HG03025 (cell line): ENCODE data around the gene TRAPPC10.
"Not testable (repeated sequence)": the region's sequence is repeated elsewhere in the genome, so short reads cannot be mapped to it uniquely, and the experiment has no call there.

Experiments
- ATAC-seq: cut with Tn5 transposase; IDR thresholded peaks from one replicate; pipeline ENCODE4 v1.9.1; 2021; ENCODE audit warnings: mild to moderate bottlenecking, moderate library complexity; ENCODE audit not compliant: unreplicated experiment, low FRiP score

The TRAPPC10 gene

DNA sequence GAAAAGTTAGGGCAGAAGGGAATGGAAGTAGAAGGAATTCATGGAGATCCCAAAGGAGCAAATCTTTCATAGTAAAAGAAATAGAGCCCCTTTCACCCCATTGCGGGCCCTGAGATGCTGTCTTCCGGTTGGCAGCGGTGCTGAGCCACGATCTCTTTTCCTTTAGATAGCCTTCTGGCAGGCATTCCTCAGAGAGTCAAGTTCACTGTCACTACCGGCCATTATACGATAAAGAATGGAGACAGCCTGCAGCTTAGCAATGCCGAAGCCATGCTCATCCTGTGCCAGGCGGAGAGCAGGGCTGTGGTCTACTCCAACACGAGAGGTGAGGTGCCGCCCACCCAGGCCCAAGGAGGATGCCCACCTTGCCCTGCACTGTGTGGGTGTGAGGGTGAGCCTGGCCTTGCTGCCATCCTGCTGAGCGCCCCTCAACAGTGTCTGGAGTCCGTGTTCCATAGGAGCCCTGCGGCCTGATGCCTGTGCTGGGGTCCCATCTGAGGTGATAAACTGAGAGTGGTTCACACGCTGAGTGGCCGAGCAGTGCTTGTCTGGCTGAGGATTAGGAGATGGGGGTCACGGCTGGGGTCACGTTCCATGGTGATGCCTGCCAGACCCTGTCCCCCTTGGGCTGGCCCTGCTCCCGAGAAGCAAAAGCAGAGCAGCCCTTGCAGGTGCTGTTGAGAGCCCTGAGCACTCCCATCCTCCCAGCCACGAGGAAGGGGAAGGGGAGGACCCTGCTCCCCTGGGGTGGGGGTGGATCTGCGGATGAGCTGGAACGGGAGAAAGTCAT lies 74.7 kb downstream of the TRAPPC10 start:
- ATAC-seq = no peak

DNA sequence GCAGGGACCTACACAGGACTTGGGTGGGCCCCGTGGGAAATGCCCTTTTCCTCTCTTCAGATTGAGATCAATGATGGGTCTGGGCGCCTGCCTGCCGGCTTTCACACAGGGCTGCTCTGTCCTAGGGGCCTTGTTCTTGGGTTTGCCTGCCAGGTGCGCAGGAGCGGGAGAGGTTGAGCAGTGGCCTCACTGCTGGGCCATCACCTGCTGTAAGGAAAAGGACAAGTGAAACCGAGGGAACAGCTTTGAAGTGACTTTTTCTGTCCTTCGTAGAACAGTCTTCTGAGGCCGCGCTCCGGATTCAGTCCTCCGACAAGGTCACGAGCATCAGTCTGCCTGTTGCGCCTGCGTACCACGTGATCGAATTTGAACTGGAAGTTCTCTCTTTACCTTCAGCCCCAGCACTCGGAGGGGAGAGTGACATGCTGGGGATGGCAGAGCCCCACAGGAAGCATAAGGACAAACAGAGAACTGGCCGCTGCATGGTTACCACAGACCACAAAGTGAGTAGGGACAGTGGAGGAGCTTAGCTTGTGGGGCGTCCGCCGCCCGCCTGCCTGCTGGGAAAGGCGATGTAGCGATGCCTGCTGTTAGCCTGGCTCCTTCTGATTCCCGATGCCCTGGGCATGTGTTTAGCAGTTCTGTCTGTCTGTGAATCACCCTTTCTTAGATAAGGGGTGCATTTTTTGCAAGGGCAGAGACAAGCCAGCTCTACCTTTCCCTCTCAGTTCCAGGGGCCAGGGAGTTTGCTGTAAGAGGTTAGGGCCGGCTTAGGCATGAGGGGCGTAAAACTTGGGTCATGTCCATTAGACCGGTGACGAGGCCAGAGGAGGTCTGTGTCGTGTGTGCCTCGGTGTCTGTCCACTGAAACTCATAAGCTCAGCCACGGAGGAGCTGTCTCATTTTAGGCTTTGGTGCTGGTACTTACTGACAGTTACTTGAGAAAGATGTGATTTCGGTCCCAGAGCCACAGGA lies 75.6 kb downstream of the TRAPPC10 start:
- ATAC-seq = no peak

DNA sequence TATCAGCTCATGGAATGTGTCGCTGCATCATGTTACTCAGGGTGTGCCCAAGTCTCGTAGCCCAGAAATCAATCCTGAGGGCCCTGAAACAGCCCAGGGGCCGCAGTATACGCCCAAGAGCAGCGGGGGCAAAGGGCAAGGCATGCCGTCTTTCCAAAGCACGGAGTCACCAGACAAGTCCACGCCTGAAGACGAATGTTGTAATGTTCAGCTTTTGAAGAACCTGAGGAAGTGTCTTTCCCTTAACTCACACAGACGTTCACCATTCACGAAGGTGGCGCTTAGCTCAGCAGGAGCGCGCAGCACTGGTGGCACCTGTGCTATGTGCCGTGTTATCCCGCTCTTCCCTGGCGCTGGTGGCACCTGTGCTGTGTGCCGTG lies 76.3 kb downstream of the TRAPPC10 start:
- ATAC-seq = no peak

DNA sequence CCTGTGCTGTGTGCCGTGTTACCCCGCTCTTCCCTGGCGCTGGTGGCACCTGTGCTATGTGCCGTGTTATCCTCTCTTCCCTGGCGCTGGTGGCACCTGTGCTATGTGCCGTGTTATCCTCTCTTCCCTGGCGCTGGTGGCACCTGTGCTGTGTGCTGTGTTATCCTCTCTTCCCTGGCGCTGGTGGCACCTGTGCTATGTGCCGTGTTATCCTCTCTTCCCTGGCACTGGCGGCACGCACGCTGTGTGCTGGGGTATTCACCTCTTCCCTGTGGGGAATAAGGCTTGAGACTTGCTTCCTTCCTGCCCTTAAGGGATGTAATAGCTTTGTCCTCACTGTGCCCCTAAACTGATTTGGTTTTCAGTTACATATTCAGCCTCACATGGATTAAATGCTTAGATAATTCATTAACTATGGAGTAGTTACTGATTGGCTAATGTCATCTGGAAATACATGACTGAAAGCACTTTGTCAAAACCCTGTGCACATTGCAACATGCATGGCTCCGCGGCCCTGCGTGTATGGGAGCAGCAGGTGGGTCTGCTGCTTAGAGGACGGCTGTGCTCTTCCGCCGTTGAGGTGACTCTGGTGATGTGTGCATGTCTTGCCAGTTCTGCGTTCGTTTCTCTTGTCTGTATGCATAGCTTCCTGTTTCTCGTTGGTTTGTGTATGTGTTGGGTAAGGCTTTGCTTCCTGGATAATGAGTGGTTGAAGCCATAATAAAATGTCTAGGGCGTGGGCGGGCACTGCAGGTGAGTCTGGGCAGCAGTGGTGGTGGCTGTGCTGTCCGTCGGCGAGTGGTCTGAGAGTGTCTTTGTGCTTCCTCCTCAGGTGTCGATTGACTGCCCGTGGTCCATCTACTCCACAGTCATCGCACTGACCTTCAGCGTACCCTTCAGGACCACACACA lies 77.1 kb downstream of the TRAPPC10 start:
- ATAC-seq = no peak

DNA sequence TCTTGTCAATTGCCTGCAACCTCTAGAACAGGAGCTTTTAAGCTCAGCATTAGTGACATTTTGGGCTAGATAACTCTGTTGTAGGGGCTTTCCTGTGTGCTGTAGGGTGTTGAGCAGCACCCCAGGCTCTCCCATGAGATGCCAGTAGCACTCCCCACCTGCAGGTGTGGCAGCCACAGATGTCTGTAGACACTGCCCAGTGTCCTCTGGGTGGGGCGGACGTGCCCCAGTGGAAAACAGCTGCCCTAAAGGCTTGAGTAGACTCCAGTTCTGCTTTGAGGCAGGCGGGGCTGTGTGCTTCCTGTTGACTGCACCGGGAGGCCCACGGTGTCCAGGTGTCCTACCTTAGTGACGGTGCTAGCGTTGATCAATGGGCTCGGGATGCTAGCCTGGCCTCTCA lies 78.2 kb downstream of the TRAPPC10 start:
- ATAC-seq = no peak

DNA sequence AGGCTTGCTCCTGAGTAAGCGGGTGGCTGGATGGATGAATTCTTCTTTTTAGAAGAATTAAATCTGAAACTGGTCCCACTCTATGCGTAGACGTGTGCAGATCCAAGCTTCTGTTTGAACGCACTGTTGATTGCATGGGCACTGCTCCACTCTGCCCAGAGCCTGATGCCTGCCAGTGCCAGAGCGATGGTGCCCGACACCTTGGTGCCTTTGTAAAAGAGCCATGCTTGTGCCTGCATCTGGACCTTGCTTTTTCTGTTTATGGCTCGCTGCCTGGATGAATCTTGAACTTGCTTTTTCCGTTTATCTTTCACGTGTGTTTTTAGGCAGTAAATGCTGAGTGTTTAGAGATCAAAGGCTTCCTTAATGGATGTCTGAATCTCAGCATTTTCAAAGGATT lies 80.1 kb downstream of the TRAPPC10 start:
- ATAC-seq = no peak

DNA sequence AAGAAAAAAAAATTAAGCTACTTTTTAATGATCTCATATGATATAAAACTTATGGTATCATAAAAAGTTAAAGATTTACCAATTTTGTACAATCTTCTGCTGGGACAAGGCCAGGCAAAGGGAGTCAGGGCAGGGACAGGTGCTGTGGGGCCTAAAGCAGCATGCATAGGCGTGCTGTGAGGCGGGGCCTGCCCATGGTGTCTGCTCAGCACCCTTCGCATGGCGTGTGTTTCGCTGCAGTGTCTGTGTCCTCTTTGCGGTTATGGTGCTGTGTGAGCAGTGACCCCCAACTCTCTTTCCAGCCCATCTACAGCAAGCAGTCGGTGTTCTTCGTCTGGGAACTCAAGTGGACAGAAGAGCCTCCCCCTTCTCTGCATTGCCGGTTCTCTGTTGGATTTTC lies 81.7 kb downstream of the TRAPPC10 start:
- no peak for ATAC-seq

DNA sequence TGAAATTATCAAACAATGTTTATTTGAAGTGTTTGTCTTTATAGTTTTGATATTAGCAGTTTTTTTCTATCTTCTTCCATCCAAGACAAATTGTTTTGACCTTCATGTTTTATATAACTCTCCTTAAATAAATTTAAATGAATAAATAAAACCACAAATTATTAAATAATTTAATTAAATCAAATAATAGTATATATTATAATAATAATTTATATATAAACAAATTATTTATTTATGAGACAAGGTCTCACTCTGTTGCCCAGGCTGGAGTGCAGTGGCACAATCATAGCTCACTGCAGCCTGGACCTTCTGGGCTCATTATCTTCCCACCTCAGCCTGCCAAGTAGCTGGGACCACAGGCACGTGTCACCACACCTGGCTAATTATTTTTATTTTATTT lies 82.7 kb downstream of the TRAPPC10 start:
- ATAC-seq = no peak

DNA sequence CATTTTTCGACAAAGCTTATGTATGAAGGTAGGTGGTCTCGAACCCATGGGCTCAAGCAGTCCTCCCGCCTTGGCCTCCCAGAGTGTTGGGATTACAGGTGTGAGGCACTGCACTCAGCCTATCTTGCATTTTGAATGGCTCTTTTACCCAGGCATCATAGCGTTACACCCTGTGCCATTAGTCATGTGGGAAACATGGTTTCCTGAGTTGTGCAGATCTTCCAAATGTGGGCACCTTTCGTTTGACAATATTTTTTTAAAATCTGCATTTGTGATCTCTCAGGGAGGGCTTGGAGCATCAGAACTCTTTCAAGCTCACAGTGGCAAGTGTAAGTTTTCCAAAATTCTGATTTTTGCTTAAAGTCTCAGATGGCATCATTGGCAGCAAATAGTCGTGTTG lies 86.4 kb downstream of the TRAPPC10 start:
- not testable (repeated sequence) for ATAC-seq

DNA sequence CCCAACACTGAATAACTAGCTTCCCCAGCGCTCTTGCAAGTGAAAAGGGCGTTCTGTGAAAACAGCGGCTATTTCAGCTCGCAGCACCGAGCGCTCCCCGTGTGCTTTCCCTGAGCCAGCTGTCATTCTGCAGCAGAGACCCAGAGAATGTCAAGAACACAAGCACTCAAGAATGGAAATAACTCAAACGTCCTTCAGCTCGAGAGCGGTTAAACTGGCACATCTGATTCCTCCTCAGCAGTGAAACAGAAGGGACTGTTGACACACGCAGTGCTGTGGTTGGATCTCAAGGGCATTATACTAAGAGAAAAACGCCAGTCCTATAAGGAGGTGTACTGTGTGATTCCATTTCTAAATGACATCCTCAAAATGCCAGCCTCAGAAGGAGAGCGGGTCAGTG lies 86.9 kb downstream of the TRAPPC10 start:
- not testable (repeated sequence) for ATAC-seq

DNA sequence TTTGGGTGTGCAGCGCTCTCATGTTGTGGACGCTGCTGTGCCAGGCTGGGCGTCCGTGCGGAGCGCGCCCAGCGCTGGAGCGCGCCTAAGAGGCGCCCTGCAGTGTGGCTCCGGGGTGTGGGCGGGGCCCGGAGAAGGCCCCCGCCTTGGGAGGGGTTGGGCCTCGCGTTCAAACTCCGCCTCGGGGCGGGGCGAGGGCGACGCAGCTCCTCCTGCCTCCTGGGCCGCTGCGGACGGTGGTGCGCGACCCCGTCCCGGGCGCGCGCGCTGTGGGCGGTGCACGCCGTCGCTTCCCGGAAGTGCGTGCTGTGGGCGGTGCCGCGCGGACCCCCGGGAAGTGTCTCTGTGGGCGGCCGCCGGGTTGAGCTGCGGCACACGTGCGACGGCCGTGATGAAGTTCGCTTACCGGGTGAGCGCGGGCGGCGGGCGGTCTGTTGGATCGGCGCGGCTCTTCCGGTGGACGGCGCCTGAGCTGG lies 95.0 kb downstream of the TRAPPC10 start, which contains the start of gene PWP2:
Gene PWP2 (plus strand): TSS at position 374 of the 476 bp plus-strand sequence. CDS start 18 bp downstream, at position 392.
- ATAC-seq = peak; percentile 59

DNA sequence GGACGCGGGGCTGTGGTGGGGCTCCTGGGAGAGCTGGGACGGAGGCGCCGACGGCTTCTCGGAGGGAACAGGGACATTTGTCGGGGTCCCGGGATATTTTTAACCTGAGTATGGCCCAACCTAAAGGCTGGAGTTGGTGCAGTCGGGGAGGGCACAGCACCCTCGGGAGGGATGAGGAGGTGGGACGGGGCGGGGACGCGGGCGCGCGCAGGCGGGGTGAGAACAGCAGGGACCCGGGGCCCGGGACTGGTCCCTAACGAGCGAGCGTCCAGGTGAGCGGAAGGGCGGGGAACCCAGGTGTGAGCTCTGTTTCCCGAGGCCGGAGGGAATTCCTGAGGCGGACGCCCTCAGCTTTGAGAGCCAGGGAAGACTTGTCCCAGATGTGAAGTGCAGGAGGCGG lies 95.5 kb downstream of the TRAPPC10 start:
- ATAC-seq = peak; percentile 20

DNA sequence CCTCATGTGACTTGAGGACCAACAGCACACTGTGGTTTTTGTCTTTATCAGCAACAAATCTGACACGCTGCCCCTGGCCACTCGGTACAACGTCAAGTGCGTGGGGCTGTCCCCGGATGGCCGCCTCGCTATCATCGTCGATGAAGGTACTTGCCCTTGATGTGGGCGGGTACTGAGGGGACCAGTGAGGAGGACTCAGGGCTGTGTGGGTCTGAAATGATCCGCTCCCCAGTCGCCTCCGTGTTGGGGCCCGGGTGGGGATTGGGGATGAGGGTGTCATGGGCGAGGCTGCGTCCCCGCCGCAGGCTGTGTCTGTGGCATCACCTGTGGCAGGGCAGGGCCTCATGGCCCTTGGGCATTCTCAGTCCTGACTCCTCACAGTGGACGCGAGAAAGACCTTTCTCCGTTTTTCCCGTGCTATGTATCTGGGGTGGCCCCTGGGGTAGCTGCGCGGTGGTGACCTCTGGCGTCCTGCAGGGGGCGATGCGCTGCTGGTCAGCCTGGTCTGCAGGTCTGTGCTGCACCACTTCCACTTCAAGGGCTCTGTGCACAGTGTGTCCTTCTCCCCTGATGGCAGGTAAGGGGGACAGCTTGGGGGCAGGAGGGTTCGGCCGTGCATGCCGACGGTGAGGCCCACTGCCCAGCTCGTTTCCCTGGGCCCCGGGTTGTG lies 101.7 kb downstream of the TRAPPC10 start:
- not testable (repeated sequence) for ATAC-seq

DNA sequence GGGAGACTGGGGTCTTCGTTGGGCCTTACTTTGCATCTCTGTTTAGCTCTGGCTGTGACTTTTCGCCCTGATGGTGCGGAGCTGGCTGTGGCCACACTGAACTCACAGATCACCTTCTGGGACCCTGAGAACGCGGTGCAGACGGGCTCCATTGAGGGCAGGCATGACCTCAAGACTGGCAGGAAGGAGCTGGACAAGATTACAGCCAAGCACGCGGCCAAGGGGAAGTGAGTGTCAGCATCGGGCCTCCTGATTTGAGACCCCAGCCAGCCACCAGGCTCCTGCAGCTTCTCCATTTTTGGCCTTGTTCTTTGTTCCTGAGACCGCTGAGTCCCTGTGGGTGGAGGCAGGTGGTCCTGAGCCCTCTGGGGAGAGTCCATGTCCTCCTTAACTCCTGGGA lies 110.0 kb downstream of the TRAPPC10 start:
- not testable (repeated sequence) for ATAC-seq

DNA sequence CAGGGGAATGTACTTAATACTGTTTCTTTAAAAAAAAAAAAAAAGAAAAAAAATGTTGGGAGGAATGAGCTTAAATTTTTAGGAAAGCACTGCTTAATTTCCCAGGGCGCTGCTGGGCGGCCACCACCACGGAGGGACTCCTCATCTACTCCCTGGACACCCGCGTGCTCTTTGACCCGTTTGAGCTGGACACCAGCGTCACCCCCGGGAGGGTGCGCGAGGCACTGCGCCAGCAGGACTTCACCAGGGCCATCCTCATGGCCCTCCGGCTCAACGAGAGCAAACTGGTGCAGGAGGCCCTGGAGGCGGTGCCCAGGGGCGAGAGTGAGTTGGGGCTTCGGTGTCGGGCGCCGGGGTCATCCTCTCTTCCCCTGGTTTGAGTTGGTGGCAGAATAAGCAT lies 115.7 kb downstream of the TRAPPC10 start:
- not testable (repeated sequence) for ATAC-seq

DNA sequence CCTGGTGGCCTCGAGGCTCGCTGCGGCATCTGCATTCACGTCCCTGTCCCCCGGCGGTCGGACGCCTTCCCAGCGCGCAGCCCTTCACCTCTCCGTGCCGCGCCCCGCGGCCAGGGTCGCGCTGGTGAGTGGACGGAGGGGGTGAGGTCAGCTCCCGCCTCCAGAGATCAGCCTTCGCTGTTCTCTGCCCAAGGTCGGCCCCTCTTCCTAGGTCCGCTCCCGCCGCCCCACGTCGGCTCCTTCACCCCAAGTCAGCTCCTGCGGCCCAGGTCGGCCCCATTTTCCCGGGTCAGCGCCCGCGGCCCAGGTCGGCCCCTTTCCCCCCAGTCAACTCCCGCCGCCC lies 121.6 kb downstream of the TRAPPC10 start:
- ATAC-seq = peak; percentile 3

DNA sequence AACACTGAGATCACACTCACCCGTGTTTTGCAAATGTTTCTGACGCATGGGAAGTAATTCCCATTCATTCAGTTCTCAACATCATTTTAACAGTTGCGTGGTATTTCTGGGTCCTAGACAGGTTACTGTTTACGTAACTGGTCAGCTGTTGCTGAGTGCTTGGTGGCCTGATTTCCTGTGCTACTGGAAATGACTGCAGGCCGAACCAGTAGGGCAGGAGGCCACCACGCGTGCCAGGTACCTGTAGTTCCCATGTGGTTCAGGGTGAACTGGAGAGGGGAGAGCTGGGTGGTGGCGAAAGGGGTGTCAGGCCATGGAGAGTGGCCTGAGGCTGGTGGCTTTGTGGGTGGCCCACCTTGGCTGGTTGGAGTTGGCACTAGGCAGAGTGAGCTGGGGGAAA lies 122.6 kb downstream of the TRAPPC10 start:
- ATAC-seq = not testable (repeated sequence)

DNA sequence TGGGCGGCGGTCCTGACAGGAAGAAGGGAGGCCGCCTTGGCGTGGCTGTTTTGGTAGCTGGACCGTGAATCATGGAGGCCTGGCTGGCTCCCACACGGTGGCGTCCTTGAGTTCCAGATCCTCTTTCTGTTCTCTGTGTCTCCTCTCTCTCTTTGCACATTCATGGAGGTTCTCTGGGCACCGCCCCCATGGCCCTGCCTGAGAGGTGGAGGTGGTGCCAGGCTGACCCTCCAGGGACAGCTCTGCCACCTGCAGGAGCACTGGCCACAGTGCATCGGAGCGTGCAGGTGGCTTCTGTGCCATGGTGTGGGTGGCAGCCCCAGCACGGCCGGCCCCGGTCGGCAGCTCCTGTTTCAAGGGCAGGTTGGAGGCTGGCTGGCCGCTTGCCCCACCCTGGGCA lies 125.9 kb downstream of the TRAPPC10 start:
- ATAC-seq = not testable (repeated sequence)

DNA sequence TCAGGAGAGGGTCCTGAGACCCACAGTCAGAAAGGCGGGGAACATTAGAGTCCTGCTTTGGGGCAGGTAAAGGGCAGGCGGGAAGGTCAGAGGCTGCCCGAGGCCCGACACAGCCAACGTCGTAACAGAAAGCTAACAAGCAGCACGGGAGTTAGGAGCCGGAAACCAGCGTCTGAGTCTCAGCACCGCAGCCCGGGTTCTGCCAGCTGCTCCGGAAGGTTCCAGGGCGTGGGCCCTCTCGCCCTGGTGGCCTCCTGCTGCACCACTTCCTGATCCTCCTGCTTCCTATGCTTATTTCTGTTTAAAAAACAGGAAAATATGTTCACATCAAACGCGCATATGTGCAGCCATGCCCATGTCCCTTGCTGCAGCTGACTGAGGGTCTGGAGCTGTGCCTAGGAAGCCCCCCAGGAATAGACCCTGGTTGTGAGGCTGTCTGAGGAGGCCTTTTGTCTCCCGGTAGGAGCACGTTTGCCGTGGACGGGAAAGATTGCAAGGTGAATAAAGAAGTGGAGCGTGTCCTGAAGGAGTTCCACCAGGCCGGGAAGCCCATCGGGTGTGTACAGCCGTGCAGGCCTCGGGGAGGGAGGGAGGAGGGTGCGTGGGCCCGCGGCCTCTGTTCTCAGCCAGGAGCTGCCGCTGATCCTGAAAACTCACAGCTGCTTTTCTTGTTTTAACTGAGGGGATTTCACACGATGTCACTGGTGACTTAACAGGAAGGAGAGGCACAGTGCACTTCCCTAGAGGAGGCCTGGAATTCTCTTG lies 127.9 kb downstream of the TRAPPC10 start:
- not testable (repeated sequence) for ATAC-seq
